Thyroid gland (tissue), 4 donors: ENCODE measurements around the gene SMG1. TPM values are rescaled to one million over a fixed set of nuclear protein-coding genes. Genes with fewer than 3 reads are reported as not detected.
A peak's percentile ranks its signal among the peaks of the same experiment; 100 is the strongest.

Experiments used
- DNase-seq, 2 donors: peaks; one replicate each; pipeline ENCODE4 v3.0.0-alpha.2; 2019
- H3K27ac ChIP-seq, 3 donors: fragments of 200-600 bp; sonication (generic); 1 replicate in 2 of 3; 2 replicates in 1 of 3; pipeline ENCODE4 v1.5.1; 2016 to 2019; ENCODE audit warnings: mild to moderate bottlenecking in 1 of 3, moderate library complexity in 1 of 3
- H3K27me3 ChIP-seq: fragments of 200-600 bp; sonication (generic); one replicate; pipeline ENCODE4 v1.5.1; 2019
- H3K36me3 ChIP-seq, 2 donors: fragments of 200-600 bp; sonication (generic); one replicate each; pipeline ENCODE4 v1.5.1; 2016 to 2019
- H3K4me1 ChIP-seq, 2 donors: fragments of 200-600 bp; sonication (generic); one replicate each; pipeline ENCODE4 v1.5.1; 2017 to 2019
- H3K4me3 ChIP-seq, 3 donors: fragments of 200-600 bp; sonication (generic); replicated peaks in 1 of 3; 1 replicate in 2 of 3; 2 replicates in 1 of 3; pipeline ENCODE4 v1.5.1; 2016; ENCODE audit warnings: mild to moderate bottlenecking in 1 of 3
- H3K9me3 ChIP-seq: fragments of 200-600 bp; sonication (generic); one replicate; pipeline ENCODE4 v1.5.1; 2017
- POLR2A ChIP-seq, 2 donors: fragments of 450-650 bp; IDR thresholded peaks; one replicate each; pipeline ENCODE4 v1.6.1; 2017; ENCODE audit warnings: antibody characterized with exemption in 2 of 2, mild to moderate bottlenecking in 2 of 2, moderate library complexity in 1 of 2
- WGBS, 2 donors: methylation state at CpG; one replicate each; pipeline ENCODE4 v1.1.5; 2017; 5-methylcytosine and 5-hydroxymethylcytosine counted together
- intact Hi-C: fragments of 100-400 bp; cut with DNase I; formaldehyde crosslinking; loops from one replicate; pipeline ENCODE4 v1.15.1; 2023
- total RNA-seq, 4 donors: library from RNA; depleted of rRNA; stranded (reverse); fragments of >200 nt; gene quantifications; one replicate each; pipeline ENCODE4 v1.2.3, GENCODE V29; 2016
- TF ChIP-seq, protein P1 (sequence below), 6 experiments: fragments of 200-600 bp in 3 of 6; fragments of 450-650 bp in 3 of 6; sonication (generic) in 3 of 6; IDR thresholded peaks; one replicate each; pipeline ENCODE4 v1.5.1; 2016 to 2019; ENCODE audit warnings: antibody characterized with exemption in 6 of 6, mild to moderate bottlenecking in 2 of 6, inconsistent platforms in 1 of 6, moderate library complexity in 1 of 6

The SMG1 gene
- total RNA-seq, 4 donors from 2014 or later, result 106 to 156 (median 125) TPM

DNA sequence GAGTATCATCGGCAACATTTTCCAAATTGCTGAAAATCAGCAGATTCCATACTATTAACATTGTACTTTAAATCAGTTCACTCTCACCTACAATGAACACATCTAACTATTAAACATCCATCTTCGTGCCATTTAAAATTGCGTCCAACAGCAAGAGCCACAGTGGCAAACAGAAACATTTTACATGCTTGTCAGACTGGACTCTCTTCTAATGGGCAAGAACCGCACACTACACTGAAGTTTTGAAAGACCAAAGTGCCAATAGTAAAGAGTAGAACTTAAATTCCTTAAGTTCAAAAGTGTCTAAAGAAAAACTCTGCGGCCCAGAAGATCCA is 136.7 kb downstream of the SMG1 start:
- peak overlapping the region; percentile 78 to 92 (median 82) for H3K27ac ChIP-seq
- no peak for TF ChIP-seq POLR2A (IDR thresholded peaks at IDR 0.05)
- TF ChIP-seq, protein P1, sequence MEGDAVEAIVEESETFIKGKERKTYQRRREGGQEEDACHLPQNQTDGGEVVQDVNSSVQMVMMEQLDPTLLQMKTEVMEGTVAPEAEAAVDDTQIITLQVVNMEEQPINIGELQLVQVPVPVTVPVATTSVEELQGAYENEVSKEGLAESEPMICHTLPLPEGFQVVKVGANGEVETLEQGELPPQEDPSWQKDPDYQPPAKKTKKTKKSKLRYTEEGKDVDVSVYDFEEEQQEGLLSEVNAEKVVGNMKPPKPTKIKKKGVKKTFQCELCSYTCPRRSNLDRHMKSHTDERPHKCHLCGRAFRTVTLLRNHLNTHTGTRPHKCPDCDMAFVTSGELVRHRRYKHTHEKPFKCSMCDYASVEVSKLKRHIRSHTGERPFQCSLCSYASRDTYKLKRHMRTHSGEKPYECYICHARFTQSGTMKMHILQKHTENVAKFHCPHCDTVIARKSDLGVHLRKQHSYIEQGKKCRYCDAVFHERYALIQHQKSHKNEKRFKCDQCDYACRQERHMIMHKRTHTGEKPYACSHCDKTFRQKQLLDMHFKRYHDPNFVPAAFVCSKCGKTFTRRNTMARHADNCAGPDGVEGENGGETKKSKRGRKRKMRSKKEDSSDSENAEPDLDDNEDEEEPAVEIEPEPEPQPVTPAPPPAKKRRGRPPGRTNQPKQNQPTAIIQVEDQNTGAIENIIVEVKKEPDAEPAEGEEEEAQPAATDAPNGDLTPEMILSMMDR (IDR thresholded peaks at IDR 0.05), result no peak
- peaks cover 51% of the 10 kb centered on the region in 2 donors for H3K36me3 ChIP-seq
- H3K4me3 ChIP-seq, result peak overlapping the region; percentile 38 to 94 (median 74)
- no peaks in the 10 kb centered on the region for H3K9me3 ChIP-seq
- intact Hi-C loops, result no loop called here
- no peaks in the 10 kb centered on the region for H3K27me3 ChIP-seq
- H3K4me1 ChIP-seq, result peaks cover 12 to 36% of the 10 kb centered on the region in 2 donors
- DNase-seq, result no peak
- WGBS, 2 donors, result 0 to 4% methylated on average over 5 of the region's 5 CpGs

DNA sequence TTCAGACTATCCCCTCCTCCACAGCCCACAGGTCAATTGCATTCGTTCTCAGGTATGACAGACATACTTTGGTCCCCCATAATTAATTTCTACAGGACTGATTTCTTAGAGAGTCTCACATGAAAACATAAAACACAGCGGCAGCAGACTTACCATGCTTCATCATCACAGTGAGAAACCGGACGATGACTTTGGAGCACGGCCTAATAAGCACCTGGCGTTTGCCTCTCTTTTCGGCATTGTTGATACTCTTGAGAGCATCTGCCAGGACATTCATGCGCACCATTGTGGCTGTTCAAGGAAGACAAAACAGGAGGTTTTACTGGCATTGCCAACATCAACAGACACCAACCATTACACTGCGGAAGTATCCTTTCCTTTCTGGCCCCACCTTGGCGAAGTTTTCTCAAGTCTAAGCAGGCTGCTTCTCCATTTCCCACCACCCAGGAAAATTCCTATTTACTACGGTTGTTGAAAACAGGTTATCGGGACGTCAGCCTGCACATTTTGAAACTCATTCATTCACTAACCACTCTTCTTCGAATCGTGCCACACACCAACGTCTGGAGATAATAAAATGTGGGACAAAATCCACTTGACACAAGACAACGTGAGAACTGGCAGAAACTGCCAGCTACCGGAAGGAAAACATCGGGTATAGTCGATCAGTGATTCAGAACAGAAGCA is 137.2 kb downstream of the SMG1 start:
- peaks cover 51 to 56% of the 10 kb centered on the region in 2 donors for H3K36me3 ChIP-seq

DNA sequence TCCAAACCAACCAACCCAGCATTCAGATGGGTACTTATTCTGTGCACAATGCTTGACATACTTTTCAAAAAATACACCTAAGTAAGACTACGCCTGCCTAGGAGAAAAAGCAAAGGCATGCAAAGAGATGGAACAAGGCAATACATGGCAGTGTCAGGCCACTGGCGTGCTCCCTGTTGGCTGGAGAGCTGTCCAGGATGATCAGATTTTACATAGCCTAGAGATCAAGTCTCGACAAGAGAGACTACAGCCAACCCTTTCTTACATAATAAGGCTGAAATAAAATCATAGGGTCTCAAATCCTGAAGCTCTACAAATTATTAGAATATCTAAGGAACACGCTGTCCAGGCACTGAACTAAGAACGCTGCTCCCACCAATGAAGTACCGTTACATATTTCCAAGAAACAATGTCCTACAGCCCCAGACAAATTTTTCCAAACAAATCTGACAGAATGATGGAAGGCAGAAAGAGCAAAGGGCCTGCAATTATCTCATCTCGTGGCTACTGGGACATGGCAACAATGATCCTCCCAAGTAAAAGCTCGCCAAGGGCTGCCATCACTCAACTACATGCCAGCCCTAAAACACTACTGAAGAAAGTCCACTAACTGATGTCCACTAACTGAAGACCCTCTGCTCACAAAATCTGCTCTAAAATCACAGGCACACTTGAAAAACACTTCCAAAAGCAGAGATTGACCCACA is 141.1 kb downstream of the SMG1 start:
- Histone ChIP-seq H3K4me3 (no peak overlapping the region), H3K36me3 (peaks cover 51 to 58% of the 10 kb centered on the region in 2 donors), H3K4me1 (peaks cover 12 to 31% of the 10 kb centered on the region in 2 donors), H3K27ac (no peak overlapping the region), H3K9me3 (no peaks in the 10 kb centered on the region), H3K27me3 (no peaks in the 10 kb centered on the region)
- no peak for TF ChIP-seq POLR2A (IDR thresholded peaks at IDR 0.05)
- TF ChIP-seq, protein P1 (IDR thresholded peaks at IDR 0.05), result no peak
- no peak for DNase-seq
- WGBS, 2 donors, result 81% methylated on average over 8 of the region's 8 CpGs
- intact Hi-C loops, result no loop called here

More for the DNA sequence above, 137.2 kb downstream of the SMG1 start:
- DNase-seq, result peak; percentile 11 to 36
- intact Hi-C loops, result no loop called here
- Histone ChIP-seq H3K27me3 (no peaks in the 10 kb centered on the region), H3K27ac (peak overlapping the region; percentile 78 to 92 (median 82)), H3K4me1 (peaks cover 12 to 36% of the 10 kb centered on the region in 2 donors), H3K4me3 (peak overlapping the region; percentile 38 to 94 (median 74)), H3K9me3 (no peaks in the 10 kb centered on the region)
- WGBS, 2 donors, result 8 to 11% methylated on average over 20 of the region's 20 CpGs
- no peak for TF ChIP-seq POLR2A (IDR thresholded peaks at IDR 0.05)
- TF ChIP-seq, protein P1 (IDR thresholded peaks at IDR 0.05), result no peak

DNA sequence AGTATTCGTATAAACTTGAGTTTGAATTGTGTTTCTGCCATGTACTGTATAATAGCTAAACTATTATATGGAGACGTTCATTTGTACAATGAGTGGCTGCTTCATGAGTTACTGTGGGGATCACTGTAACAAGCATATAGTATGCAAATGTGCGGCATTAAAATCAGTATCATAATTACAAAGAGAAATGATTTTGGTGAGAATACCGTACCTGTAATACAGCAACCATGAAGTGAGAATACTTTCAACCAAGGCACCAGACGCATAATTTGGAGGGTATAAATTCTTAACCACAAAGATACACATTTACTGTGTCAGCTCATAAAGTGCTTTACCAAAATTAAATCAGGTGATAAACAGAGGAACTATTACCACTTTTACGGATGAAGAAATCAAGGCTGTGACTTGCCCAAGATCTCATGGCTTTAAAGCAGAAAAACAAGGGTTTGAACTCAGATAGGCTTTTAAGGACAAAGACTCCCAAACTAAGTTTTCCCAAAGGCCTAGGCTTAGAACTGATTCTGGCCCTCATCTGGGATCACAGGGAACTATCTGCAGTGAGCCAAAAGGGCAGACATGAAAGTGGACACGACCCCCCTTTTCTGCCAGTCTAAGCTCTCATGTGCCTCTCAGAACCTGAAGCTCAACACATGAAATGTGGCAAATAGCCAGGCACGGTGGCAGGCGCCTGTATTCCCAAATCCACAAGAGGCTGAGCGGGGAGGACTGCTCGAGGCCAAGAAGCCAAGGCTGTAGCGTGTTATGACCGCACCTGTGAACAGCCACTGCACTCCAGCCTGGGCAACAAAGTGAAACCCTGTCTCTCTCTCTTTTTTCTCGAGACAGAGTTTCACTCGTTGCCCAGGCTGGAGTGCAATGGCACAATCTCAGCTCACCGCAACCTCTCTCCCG is 142.5 kb downstream of the SMG1 start:
- no peaks in the 10 kb centered on the region for H3K9me3 ChIP-seq
- peaks cover 51 to 58% of the 10 kb centered on the region in 2 donors for H3K36me3 ChIP-seq
- WGBS, 2 donors, result 87% methylated on average over 15 to 16 of the region's 17 CpGs
- H3K27me3 ChIP-seq, result no peaks in the 10 kb centered on the region
- H3K4me3 ChIP-seq, result no peak overlapping the region
- intact Hi-C loops, result no loop called here
- TF ChIP-seq, protein P1 (IDR thresholded peaks at IDR 0.05), result no peak
- no peak for TF ChIP-seq POLR2A (IDR thresholded peaks at IDR 0.05)
- DNase-seq, result no peak
- H3K27ac ChIP-seq, result no peak overlapping the region
- H3K4me1 ChIP-seq, result peaks cover 5 to 27% of the 10 kb centered on the region in 2 donors
